HG03457 (cell line): ENCODE measurements around the gene OR4A5.
"Not testable (repeated sequence)": the region's sequence is repeated elsewhere in the genome, so short reads cannot be mapped to it uniquely, and the experiment has no call there.

Experiments
- ATAC-seq: cut with Tn5 transposase; IDR thresholded peaks from one replicate; pipeline ENCODE4 v1.9.1; 2021; ENCODE audit warnings: moderate number of reproducible peaks; ENCODE audit not compliant: unreplicated experiment

OR4A5 gene

GRCh38 chr11:54706532-54706931 is at the start of gene OR4A5:
Gene OR4A5 (plus strand): TSS chr11:54706832. CDS start chr11:54706885, 53 bp downstream.
- not testable (repeated sequence) for ATAC-seq

GRCh38 chr11:54720094-54720493 is 13.5 kb downstream of the OR4A5 start:
- not testable (repeated sequence) for ATAC-seq
